NCI-H1930 (cell line): ENCODE data around the gene GRM8.

Experiments
- DNase-seq, 2 experiments: peaks; one replicate each; lab custom pipeline; 2025; lab: John Stamatoyannopoulos, UW

GRM8 gene

DNA sequence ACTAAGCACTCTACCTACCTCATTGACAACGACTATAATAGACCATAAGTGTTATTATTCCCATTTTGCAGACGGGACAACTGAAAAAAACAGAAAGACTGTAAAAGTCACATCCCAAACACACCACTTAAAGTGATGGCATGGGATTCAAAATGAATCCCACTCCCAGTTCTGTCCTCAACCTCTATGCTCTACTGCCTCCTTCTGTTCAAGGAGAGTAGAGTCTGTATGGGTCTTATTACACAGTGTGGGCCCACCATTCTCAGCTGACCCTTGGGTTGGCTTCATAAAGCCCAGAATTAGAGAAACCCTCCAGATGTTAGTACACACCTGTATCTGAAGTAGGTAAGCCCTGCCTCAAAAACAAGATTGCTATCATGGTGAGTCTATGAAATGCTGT is 102.2 kb downstream of the GRM8 start:
- no peak for DNase-seq

DNA sequence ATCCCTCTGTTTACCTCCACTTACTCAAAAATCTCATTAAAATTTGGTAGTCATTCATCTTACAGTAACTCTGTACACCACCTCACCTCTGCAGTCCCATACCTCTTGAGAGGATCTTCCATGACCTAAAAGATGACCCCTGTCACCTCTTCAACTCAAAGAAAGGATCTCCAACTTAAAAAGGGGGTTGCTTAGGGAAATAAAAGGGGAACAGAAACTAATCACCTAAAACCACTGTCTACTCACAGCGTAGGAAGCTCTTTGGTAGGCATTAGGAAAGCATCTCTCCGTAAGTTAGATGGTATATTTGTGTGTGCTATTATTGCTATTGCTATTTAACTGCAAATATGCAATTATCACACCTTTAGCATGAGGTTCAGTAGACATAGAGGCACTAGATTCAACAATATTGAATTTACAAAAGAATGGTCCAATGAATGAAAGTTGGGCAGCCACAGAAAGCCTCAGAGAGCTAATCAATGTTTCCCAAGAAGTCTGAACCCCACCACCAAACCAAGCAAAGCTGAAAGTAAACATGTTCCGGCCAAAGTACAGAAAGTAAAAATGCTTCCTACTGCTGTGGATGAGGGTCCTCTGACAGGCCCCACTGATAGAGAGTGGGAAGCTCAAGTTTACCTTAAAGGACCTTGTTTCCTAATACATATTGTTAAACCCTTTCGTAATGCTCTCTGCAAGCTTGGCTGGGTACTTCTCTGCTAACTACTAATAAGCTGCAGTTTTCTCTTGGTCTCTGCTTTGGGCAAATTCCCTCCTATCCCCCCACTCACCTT is 105.8 kb downstream of the GRM8 start:
- no peak for DNase-seq

DNA sequence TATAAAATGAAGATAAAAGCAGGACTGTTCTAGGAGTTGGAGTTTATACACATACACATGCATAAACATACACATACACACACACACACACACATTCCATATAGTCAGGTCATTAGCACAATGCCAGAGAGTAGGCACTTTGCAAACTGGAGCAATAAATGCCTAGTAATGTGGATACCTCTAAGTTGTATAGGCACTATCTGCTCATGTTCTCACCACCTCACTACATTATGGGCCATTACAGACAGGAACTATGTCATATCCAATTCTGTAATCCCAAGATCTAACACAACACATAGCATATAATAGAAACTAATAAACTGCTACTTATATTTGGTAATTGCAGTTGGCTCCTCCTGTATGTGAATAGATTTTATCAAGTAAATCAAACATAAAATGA is 115.6 kb downstream of the GRM8 start:
- no peak for DNase-seq

DNA sequence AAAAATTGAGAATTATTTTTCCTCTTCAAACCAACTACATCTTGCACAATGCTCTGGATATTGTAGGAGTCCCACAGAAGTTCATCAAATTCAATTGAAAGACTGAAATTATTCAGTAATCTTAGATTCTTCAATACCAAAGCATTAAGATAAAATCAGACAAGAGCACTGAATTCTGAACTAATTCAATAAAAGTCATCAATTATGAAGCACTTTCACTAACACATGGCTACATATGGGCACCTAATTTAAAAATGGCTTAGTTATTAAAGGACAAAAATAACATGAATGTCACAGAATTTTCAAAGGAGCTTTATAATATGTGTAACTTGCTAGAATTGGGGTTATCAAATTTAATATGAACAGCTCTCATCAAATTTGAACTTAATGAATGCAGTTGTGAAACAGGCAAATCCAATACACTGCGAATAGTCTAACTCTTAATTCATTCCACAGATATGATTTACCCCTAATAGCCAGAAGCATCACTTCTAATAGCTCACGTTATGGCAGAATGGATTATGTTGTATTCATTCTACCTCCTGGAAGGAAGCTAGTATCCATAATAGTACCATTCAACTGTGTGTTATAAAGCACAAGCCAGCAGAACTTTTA is 116.8 kb downstream of the GRM8 start:
- no peak for DNase-seq

DNA sequence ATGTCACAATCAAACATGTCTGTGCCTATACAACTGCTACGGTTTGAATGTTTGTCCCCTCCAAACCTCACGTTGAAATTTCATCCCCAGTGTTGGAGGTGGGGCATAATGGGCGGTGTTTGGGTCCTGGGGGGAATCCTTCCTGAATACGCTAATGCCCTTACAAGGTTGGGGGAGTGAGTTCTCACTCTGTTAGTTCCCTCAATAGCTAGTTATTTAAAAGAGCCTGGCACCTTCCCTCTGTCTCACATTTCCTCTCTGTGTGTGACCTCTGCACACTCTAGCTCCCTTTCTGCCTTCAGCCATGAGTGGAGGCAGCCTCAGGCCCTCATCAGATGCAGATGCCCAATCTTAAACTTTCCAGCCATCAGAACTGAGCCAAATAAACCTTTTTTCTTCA is 129.5 kb downstream of the GRM8 start:
- DNase-seq: no peak

DNA sequence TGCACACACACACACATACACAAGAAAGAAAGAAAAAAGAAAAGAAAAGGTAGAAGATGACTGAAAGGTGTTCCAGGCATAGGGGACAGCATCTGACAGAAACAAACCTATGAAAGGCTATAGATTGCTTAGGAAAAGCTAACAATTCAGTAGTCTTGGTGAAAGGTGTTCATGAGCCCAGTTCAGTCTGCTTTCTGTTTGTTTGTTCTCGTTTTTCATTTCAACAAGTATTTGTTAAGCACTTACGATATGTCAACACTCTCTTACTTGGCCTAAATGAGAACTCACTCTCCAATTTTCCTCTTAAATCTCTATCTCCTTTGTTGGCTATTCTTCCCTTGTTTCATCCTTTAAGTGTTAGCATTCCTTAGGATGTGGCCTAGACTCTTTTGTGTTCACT is 133.2 kb downstream of the GRM8 start:
- DNase-seq: no peak

DNA sequence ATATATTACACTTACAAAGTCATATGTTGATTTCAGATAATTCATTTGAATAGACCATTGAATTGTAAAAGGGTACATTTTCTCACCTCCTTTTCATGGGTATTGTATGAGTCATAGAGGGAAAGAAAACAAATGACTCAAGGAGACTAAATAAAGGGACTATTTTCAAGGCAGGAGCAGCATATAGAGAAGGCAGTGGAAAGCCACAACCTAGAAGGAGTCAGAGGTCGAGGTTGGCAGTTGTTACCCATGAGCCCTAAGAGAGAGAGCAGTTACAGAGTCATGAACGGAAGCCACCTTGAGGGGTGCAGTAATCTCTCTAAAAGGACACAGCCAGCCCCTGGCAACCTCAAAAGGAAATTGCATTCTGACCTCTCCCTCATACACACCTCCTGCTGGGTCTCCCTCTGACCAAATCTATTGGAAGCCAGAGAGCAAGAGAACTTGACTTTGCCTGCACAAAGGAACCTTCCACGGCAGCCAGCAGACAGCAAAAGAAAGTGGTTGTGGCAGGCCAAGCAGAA is 137.9 kb downstream of the GRM8 start:
- DNase-seq: no peak

DNA sequence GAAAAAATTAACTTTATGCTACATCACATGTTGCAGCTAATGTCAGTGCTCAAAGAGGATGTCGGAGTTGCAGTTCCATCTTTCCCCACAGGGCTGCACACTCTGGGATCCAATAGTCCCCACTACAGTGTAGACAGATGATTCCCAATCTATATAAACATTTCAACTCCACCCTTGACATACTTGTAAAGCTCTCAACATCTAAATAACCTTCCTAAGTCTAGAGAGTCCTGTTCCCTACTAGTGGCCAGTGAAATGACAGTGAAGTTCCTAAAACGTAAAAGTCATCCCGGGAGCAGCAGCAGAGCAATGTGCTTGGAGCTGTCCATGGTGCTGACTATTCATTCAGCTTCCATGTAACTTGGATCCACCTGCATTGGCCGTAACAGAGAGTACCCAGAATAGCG is 145.1 kb downstream of the GRM8 start:
- DNase-seq: no peak

DNA sequence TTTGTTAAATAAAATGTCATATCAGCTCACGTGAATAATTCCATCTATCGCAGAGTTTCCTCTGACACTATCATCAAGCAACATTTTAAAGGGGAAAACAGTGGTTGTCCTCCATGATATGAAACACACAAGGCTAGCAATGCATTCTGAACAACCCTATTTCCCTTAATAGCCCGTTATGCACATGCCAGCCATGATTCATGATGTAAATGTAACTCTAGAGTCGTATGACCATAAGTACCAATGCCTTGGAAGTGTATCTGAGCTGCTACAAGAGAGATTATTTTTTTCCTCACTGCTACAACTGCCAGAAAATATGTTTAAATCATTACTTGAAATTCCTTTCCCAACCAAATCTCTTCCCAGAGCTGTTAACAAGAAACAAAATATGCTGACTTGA is 159.4 kb downstream of the GRM8 start:
- no peak for DNase-seq

DNA sequence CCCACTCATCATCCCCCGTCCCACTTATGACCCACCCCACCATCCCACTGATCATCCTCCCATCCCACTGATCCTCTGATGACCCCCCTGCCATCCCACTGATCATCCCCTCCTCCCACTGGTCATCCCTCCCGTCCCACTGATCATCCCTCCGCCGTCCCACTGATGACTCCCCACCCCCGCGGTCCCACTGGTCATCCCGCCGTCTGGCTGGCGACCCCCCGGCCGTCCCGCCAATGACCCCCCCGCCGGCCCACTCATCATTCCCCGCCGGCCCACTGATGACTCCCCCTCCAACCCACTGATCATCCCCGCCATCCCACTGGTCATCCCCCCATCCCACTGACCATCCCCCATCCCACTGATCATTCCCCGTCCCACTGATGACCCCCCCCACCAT is 161.1 kb downstream of the GRM8 start:
- no peak for DNase-seq

DNA sequence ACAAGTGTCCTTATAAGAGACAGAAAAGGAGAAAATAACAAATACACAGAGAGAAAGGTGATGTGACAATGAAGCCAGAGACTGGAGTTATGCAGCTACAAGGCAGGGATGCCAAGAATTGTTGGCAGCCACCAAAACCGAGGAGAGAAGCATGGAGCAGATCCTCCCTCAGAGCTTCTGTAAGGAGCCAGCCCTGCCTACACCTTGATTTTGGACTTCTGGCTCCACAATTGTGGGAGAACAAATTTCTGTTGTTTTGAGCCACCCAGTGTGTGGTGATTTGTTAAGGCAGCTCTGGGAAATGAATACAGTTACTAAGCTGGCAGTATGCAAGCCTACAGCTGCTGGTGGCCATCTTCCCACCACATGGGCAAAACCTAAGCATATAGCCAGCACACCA is 163.6 kb downstream of the GRM8 start:
- no peak for DNase-seq

DNA sequence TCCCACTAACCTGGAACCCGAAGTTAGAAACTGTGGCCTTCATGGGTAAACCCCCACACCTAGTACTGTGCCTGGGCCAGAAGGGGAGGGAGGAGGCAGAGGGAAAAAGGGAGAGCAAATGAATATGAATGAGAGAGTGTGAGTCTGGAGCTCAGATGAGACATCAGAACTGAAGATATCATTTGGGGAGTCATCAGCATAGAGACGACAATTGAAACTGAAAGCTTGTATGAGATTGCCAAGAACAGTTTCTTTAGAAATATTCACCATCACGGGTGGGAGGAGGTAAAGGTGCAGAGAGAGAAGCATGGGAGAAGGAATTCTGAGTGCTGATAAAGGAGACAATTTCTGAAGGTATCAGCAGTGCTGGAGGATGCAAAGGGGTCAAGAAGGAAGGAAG is 171.2 kb downstream of the GRM8 start:
- no peak for DNase-seq

DNA sequence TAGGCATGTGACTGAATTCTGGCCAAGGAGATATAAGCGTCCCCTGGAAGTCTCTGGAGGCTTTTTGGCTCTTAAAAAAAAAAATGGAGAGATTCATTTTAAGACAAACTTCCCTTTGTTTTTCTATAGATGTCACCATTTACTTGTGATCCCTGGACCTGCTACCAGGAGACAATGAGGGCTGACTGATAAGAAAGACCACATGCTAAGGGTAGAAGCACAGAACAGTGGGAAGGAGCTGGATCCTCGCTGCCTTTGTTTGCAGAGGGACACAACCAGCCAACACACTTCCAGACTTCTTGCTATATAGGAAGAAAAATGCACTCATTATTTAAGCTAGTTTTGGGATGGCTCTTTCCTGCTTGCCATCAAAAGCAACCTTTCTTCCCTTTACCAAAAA is 172.2 kb downstream of the GRM8 start:
- DNase-seq: no peak

DNA sequence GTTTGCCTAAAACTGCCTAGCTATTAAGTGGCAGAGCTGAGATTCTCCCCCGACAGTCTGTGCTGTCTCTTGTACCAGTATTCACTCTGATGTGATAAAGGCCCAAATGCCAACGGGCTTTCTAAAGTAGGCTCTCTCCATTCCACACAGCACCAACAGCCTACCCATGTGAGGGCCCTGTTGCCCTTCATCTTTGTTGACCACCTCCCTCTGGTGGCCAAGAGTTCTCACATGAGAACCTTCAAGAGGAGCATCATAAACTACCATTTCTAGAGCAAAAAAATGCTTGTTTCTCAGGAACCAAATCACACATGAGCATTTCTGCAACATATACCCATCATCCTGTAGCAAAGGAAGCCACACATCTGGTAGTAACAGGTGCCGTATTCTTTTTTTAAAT is 185.8 kb downstream of the GRM8 start:
- DNase-seq: peak; percentile 13 to 40

DNA sequence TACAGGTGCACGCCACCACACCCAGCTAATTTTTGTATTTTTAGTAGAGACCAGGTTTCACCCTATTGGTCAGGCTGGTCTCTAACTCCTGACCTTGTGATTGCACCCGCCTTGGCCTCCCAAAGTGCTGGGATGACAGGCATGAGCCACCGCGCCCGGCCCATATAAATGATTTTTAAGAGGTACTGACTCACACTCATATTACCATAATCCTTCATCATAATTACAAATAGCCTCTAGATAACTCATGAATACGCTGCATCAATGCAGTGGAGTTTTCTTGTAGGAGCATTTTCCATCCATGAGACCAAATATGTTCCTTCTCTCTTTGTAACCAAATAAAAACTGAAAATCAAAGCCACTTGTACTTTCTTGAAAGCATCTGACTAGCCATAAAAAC is 193.3 kb downstream of the GRM8 start:
- DNase-seq: no peak

DNA sequence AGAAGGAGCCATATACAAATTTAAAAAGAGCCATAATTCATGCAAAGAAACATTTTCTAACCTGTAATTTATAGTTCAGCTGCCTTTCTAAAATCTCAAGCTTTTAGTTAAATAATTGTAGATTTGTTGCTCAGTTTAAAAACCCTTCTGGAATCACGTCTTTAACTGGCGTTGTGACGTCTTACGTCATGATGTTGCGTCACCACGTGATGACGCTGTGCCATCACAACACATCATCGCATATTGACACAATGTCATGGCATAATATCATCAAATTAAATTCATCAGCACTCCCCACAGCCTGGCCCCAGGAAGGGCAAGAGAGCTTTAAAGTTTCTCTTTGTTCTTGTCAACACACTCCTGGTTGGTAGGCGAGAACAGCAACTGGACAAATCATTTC is 194.8 kb downstream of the GRM8 start:
- no peak for DNase-seq

DNA sequence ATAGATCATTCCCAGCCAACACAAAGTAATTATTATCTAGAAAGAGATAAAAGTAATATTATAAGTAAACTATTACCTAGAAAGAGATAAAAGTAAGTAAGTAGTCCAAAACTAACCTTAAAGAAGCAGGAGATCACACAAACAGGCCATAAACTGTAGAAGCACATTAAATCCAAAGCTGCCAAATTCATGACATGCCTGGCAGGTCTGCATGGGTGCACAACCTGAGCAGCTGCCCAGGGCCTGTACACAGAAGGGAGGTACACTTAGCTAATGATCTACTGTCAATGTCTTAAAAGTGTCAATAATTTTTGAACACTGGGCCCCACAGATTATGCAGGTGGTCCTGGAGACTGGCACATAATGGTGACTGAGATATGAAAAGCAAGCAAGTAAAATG is 196.5 kb downstream of the GRM8 start:
- no peak for DNase-seq

DNA sequence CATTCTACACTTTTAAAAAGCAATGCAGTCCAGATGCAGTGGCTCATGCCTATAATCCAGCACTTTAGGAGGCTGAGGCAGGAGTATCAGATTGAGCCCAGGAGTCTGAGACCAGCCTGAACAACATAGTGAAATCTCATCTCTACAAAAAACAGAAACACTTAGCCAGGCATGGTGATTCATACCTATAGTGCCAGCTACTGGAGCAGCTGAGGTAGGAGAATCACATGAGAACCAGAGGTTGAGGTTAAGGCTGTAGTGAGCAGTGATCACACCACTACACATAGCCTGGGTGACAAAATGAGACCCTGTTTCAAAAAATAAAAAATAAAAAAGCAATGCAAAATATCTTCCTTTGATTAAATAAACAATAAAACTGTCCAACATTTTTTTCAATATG is 205.2 kb downstream of the GRM8 start:
- DNase-seq: no peak

DNA sequence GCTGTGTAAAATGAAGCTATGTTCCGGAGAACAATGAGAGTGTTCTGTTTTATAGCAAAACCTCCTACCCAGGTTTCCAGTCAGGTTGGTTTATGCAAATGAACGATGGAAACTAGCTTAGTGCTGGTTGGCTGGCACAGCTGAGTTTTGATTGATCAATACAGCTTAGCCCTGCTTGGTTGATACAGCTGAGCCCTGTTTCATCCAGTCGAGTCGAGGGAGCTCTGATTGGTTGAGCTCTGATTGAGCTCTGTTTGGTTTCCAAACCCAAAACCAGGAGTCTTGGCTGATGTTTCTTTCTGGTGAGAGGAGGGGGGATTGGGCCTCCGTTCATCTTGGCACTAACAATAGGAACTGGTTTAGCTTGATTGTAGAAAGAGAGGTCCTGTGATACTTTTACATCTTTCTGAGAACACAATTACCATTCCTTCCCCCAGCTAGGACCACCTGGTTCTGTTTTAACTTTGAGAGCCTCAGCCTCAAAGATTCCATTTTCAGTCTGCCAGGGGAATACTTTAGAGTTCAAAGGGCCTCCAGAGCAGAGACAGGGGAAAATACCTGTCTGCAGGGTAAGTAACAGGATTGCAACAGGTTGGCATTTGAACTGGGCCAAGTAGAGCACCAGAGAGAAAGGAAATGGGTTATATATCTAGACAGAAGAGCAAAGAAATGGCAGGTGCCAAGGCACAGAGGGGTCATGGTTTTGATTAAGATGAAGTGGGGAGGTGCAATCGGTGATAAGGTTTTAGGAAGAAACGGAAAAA is 210.9 kb downstream of the GRM8 start:
- no peak for DNase-seq

DNA sequence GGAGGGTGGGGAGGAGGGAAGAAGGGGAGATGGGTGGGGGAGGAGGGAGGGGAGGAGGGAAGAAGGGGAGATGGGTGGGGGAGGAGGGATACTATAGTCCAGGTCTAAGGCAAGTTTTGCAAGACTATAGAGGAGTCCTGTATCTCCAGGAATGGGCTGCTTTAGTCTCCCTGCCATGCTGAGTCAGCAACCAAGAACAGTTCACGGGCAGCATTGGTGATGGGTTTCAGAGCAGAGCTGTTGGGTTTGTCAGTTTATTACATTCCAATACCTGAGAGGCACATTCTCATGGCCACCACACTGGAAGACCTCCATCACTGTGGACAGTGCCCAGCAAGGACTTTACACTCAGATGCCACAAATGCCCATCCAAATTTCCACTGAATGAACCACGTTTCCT is 212.7 kb downstream of the GRM8 start:
- DNase-seq: no peak

DNA sequence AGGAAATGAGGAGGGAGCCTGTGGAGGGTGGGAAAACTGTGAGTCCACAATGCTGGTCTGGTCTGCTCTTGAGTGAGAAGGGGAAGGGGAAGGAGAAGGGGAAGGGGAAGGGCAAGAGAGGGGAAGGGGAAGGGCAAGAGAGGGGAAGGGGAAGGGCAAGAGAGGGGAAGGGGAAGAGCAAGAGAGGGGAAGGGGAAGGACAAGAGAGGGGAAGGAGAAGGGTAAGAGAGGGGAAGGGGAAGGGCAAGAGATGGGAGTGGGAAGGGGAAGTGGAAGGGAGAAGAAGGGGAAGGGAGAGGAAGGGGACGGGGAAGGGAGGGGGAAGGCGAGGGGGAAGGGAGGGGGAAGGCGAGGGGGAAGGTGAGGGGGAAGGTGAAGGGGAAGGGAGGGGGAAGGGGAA is 213.2 kb downstream of the GRM8 start:
- no peak for DNase-seq

DNA sequence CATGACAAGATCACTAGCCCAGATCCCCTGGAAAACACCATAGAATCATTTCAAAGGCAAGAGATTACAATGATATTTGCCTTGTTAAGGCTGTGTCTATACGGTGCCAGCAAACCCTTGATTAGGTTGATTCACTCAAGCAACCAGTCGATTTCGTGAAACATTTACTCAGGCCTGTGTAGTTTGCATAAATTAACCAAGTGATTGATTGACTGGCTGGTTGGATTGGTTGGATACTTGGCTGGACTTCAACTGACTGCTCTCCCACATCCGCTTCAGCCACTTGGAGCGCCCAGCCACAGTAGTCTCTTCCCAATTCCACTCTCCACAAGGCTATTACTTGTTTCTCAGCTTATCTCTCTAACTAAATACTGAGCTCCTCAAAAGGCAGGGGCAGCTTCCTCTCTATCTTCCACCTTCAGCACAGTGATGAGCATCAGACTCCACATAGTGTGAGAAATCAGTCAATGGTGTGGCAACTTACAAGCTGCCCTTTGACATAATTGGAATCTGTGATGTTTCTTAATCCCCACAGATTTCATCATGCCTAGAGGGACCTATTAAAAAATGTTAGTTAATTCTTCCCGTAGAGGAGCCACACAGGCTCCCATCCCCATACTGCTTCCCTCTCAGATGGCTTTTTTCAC is 217.4 kb downstream of the GRM8 start:
- DNase-seq: no peak
